GM21515 (cell line): ENCODE data around the gene DOLK.
"Not testable (repeated sequence)": the region's sequence is repeated elsewhere in the genome, so short reads cannot be mapped to it uniquely, and the experiment has no call there.

Source experiments
- ATAC-seq: cut with Tn5 transposase; IDR thresholded peaks from one replicate; pipeline ENCODE4 v1.9.1; 2021; ENCODE audit not compliant: unreplicated experiment

The DOLK gene

DNA sequence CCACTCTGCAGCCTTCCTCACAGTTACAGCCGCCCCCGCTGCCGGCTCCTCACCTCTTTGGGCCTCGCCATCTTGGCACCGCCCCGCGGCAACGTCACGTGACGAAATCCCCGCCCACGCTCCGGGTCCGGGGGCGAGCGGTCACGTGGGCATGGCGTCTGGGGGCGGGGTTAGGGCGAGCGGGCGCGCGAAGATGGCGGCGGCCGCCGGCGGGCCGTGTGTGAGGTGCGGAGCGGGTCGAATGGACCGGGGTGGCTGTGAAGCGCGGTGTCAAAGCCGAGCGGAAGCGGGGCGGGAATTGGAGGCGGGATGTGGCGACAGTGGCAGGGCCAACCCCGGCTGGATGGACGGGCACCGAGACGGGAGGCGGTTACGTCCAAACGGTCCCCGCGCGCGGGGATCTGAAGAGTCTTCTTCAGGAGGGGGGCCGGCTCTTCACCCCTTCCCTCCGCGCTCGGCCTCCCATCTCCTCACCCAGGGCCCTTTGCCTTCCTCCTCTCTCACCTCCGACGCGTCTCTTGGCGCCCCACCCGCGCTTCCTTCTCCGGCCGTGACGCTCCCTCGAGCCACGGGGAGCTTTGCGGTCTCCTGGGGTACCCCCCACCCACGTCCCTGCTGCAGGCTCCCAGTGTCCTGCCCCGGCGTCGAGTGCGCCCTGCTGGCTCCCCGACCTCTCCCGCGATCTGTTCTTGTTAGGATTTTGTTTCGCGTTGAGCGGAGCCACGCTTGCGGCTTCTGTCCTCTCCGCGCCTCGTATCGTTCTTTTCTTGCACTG lies at the start of gene DOLK, which contains the start of gene NUP188:
Gene DOLK, minus strand, starts transcription at position 77 of the 775 bp plus-strand sequence. CDS start 300 bp downstream, outside the sequence.
Gene NUP188, plus strand, starts transcription at position 173 of the 775 bp plus-strand sequence. Its CDS starts 21 bp downstream, at position 194.
- peak; percentile 72 for ATAC-seq

DNA sequence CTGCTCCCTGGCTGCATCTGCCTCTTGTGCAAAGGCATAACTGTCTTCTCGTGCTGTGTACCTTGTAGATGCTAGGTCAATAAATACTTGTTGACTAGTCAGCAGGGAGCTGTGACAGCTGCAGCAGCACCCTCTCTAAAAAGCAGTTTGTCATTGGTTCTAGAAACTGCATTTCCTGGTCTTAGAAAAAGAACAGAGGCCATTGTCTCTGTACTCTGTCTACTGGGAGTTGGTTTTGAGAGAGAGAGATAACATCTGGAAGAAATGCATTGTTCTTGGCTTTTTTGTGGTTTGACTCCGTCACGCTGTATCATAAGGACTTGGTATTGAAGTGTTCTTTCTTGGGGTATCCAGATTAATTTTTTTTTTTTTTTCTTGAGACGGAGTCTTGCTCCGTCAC lies 48.4 kb upstream of the DOLK start:
- no peak for ATAC-seq

DNA sequence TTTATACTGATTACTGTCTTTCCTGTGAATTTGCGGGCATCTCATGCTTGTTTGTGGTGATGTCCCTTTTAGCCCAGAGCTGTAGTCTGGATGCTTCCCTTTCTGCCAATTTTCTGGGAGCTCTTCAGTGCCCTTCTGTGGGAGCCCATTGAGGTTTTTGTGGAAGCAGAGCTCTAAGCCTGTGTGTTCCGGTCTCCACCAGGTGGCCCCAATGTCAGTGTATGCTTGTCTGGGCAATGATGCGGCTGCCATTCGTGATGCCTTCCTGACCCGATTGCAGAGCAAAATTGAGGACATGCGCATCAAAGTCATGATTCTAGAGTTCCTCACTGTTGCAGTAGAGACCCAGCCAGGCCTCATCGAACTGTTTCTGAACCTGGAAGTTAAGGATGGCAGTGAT lies 45.6 kb upstream of the DOLK start:
- ATAC-seq, result no peak

DNA sequence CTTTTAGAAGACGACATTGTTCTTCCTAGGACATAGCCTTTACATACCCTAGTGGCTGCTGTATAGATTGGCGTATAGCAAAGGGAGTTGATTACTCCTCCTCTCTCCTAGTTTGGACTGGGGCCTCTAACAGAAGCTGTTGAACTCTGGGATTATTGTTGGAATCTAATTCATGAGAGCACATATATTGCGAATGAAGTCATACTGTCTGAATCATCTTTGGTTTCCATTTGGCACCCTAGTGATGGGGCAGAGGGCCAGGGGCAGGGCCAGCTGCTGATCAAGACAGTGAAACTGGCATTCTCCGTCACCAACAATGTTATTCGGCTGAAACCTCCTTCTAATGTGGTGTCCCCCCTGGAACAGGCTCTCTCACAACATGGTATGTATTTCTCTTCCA lies 40.4 kb upstream of the DOLK start:
- ATAC-seq, result no peak

DNA sequence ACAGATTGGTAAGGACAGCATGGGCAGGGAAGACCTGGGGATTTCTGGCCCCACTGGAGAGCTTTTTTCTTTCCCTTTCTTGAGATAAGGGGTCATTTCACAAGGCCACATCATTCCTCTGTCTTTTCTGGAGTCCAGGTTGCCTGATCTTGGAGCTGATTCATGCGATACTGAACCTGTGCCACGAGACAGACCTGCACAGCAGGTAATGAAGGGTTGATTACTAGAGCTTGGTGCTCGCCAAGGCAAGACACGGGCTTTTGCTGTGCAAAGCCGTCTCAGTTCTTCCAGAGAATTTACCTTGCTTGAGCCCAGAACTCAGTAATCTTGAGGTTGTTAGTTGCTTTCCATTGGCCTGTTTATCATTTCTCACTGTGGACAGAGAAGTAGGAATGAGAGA lies 39.3 kb upstream of the DOLK start:
- no peak for ATAC-seq

DNA sequence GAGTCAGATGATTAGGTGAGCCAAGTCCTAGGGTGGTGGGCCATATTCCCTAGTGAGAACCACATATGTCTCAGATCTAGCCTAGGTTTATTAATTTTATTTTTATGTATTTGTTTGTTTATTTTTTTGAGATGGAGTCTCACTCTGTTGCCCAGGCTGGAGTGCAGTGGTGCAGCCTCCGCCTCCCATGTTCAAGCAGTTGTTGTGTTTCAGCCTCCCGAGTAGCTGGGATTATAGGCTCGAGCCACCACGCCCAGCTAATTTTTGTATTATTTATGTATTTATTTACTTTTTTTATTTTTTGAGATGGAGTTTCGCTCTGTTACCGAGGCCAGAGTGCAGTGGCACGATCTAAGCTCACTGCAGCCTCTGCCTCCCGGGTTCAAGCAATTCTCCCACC lies 36.1 kb upstream of the DOLK start:
- no peak for ATAC-seq

DNA sequence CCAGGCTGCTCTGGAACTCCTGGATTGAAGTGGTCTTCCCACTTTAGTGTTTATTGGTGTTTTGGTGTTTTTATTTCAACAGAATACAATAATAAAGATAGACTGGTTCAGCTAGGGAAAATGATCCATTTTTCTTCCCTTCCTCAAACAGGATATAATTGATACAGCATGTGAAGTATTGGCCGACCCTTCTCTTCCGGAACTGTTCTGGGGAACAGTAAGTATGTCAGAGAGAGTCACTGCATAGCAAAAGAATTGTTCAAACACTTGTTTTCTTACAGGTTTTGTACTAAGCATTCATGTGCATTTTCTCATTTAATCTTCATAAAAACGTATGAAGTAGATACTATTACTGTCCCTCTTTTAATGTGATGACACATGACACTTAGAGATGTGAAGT lies 31.7 kb upstream of the DOLK start:
- ATAC-seq, result no peak

DNA sequence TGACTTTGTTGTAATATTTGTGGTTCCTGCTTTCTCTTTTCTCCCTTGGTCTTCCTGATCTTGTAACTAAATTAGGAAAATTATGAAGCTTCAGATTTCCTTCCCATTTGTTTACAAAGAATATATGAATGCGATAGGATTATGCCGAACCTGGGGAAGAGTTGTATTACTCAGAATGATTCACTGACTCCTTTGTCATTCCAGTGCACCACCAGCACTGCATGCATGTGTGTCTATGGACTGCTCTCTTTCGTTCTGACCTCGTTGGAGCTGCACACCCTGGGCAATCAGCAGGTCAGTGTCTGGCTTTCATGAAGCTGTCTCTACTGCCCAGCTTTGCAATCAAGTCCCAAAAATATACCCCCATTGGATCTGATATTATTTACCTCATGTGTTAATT lies 25.6 kb upstream of the DOLK start:
- no peak for ATAC-seq

DNA sequence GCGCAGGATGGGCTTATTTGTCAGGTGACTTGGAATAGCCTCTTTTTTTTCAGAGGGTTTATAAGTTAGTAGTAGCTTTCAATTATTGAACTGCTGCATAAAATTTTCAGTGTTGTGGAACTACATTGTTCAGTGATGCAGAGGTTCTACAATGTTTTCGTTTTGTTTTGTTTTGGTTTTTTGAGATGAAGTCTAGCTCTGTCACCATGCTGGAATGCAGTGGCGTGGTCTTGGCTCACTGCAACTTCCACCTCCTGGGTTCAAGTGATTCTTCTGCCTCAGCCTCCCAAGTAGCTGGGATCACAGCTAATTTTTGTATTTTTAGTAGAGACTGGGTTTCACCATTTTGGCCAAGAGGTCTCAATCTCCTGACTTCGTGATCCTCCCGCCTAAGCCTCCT lies 22.1 kb upstream of the DOLK start:
- no peak for ATAC-seq

DNA sequence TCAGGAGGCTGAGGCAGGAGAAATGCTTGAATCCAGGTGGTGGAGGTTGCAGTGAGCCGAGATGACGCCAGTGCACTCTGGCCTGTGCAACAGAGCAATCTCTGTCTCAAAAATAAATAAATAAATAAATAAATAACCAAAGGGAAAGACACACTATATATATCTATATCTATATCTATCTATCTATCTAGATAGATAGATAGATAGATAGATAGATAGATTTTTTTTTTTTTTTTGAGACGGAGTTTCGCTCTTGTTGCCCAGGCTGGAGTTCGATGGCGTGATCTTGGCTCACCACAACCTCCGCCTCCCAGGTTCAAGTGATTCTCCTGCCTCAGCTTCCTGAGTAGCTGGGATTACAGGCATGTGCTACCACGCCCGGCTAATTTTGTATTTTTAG lies 14.0 kb upstream of the DOLK start:
- ATAC-seq, result not testable (repeated sequence)

DNA sequence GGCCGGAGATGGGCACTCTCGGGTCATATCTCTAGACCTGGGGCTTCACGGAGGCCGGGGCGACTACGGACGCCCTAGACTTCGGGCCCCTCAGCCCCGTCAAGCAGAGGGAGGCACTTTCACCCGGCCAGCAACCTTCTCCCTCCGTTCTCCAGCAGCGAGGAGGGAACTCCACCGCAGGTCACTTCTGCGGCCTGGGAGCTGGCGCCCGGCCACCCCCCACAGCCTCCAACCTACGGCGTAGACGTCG lies 201 bp downstream of the DOLK start:
- no peak for ATAC-seq

DNA sequence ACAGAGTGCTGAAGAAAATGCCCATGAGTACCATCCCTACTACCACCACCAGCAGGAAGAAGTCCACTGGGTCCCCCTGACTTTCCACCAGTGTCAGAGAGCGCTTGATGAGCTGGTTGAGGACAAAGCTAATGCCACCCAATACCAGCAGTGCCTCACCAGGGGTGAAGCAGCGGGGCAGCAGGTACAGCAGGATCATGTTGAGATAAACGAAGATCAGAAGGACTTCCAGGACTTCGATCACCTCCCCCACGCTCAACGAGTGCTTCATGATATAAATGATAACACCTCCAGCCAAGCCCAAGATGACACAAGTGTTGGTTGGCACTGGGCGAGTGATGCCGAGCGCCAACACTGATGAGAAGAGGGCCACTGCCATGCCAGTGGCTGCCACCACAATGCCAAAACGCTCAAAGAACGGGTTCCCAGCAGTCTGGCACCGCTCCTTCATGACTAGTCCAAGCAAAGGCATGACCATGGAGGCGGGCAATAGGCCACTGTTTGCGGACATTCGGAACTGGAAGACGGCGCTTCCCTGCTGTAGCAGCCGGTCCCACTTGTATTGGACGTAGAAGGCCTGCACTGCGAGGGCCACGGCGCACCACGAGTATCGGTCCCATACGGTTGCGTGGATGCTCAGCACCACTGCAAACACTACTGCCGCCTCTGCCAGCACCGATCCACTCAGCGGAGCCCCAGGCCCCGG lies 679 bp downstream of the DOLK start:
- ATAC-seq, result peak; percentile 23

DNA sequence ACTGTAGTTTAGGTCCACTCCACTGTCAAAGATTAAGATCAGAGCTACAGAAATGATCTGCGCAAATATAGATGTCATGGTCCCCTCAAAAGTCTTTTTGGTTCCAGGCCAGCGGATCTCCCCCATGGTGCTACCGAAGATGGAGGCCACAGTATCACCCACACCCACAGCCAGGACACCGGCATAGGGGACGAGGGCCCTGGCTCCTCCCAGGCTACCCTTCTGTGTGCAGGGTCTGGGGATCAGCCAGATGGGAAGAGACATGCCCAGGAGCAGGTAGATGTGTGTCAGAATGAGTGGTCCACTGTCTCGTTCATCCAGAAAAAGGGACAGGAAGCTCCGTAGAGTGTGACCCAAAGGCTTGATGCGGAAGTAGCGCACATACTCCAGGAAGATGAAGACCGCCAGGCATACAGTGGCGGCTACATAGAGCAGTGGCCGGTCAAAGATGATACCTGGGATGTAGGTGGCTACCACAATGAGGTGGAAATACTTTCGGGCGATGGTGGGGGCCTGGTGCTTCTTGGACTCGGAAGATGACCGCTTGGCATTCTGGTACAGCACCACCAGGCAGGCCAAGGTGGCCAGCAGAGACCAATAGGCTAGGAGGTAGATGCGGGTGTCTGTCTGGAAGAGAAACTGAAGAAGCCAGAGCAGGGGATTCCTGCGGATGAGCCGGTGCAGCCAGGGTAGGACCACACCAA lies 1.5 kb downstream of the DOLK start:
- ATAC-seq, result no peak

DNA sequence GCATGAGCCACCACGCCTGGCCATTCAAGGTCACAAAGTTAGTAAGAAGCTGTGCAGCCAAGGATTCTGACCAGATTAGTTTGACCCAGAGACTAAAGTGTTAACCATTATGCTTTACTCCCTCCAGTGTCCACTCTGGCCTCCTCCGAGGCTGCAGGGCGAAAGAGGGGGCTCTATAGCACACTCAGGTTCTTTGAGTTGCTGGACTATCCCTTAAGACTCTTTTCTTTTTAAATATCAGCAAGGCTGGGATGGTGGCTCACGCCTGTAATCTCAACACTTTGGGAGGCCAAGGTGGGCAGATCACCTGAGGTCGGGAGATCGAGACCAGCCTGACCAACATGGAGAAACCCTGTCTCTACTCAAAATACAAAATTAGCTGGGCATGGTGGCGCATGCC lies 2.4 kb downstream of the DOLK start:
- ATAC-seq, result not testable (repeated sequence)

DNA sequence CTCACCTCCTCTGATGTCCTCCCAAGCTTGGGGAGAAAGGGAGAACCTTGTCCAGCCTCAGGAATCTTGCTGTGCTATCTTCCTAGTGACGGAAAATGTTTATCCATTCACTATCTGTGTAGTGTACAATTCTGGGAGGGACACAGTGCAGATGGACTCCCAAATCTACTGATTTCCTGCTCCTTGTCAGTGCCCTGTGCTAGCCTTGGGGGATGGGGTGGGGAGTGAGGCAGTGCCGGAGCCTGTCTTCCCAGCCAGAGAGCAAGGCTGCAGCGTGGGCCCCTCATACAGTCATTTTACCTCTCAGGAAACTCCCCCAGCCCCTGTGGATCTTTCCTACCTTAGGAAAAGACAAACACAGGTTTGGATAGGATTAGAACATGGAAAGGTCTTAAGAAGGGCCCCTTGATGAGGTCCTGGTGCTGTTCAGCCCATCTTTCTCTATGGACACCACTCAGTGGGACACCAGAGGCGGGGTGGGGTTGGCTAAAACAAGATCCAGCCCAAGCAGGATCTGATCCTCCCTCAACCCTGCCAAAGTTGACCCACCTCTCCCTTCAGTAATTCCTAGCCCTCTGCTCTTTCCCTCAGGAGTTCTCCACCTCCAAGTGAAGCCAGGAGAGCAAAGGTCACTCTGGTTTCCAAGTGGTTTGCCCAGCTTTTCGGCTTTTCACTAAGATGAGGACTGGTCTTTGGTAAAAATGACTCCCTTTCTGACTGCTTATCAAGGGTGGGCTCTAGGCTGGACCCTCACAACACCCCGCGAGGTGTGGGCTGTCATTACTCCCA lies 3.4 kb downstream of the DOLK start:
- ATAC-seq, result no peak

DNA sequence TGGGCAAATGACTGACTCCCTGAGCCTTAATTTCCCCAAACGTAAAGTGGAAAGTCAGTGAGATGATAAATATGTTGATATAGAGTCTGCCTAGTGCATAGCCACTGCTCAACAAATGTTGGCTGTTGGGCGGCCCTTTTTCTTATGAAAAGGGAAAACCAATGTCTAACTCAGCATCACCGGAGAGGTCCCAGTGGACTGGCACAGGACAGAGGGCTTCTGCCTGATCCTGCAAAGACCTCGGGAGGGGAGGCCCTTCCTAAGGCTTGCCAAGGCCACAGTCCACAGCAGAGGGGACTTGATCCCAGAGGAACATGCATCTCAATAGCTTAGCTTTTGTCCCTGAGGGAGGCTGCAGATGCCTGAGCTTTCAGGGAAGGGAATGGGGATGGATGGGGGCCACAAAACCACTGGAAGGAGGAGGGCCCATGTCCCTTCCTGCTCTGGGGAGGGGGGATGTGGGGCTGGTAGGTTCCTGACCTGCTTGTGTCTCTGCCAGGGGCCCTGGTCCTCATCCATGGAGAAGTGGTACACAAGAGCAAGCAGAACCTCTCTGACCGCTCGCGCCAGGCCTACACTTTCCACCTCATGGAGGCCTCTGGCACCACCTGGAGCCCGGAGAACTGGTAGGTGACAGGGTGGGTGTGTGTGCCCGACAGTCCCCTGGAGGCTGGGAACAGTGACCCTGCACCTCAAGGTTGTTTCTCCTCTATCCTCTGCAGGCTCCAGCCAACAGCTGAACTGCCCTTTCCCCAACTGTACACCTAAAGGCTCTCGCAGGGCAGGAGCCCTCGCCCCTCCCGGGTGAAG lies 6.3 kb downstream of the DOLK start:
- ATAC-seq, result no peak

DNA sequence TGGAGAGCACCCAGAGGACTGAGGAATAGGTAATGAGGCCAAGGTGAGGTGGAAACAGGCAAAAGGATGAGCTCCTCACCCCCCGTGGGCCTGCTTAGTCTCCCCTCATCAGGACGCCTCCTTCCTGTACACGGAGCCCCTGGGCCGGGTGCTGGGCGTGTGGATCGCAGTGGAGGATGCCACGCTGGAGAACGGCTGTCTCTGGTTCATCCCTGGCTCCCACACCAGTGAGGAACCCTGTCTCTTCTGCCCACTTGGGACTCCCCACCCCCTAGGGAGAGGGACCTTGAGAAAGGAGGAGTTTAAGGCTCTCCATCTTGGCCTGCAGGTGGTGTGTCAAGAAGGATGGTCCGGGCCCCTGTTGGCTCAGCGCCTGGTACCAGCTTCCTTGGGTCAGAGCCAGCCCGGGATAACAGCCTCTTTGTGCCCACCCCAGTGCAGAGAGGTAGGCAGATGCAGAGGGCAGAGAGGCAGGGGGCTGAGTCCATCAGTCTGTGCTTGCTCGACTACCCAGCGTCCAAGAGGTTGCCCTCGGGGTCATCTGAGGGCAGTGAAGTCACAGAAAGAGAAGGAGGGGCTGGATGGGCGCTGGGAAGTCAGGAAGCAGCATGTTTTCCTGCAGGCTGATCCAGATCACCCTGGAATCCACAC lies 7.0 kb downstream of the DOLK start:
- ATAC-seq, result no peak

DNA sequence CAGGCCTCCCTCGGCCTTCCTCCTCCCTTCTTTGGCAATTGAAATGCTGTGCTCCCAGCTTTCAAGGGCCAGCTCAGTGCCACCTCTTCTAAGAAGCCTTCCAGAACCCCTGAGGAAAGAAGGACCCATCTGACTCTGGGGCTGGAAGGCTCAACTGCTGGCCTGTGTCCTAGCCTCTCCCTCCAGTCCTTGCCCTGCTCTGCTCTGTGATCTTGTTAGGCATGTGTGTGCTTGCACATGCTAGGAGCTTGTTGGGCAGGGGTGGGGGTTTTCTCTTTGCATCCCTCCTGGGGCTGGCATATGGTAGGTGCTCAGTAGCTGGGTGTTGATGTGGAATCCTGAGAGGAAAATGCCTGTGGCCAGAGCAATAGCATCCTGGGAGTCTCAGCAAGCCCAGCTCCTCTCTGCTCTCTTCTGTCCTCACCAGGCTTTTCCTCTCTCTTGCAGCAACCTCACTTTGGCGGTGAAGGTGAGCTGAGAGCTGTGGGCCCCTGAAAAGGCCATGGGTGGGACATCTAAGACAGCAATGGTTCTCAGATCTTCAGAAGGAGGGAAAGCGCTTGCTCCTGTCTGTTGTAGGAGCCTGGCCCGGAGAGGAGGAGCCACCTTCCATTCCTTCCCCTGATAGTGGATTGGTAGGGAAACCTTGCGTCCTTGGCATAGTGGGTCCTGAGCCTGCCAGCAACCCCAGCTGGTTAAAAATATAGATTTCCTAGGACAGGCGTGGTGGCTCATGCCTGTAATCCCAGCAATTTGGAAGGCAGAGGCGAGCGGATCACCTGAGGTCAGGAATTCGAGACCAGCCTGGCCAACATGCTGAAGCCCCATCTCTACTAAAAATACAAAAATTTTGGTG lies 9.9 kb downstream of the DOLK start:
- no peak for ATAC-seq
